NB4 (cell line): ENCODE measurements around the gene TMED1.

Source experiments
- MYC ChIP-seq: IDR thresholded peaks from 2 replicates; pipeline ENCODE4 v1.6.1; 2011; ENCODE audit warnings: low read depth, low read length
- POLR2A ChIP-seq: IDR thresholded peaks from 2 replicates; pipeline ENCODE4 v1.6.1; 2011; ENCODE audit warnings: mild to moderate bottlenecking; ENCODE audit not compliant: insufficient read length; ENCODE audit errors: extremely low read depth
- TF ChIP-seq, protein P1 (sequence below): IDR thresholded peaks from one replicate; pipeline ENCODE4 v1.5.1; 2012; ENCODE audit warnings: low read depth, low read length

DNA sequence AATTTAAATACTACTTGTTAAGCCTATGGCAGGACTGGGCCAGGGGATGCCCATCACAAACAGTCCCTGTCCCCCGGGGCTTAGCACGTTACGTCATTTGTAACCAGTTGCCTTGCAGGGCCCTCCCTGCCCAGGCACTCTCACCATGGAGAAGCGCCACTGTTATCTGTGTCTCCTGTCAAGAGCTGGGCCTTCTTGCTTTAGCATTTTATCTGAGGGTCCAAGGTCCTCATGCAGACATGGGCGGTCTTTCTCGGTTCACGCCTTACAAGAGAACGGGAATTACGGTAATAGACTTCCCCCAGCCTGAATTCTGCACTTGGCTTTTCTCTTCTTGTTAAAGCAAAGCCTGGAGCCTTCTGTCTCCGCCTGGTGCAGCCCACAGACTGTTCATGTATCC, 46.1 kb downstream of the TMED1 start:
- TF ChIP-seq POLR2A (no peak), MYC (no peak)
- TF ChIP-seq, protein P1, sequence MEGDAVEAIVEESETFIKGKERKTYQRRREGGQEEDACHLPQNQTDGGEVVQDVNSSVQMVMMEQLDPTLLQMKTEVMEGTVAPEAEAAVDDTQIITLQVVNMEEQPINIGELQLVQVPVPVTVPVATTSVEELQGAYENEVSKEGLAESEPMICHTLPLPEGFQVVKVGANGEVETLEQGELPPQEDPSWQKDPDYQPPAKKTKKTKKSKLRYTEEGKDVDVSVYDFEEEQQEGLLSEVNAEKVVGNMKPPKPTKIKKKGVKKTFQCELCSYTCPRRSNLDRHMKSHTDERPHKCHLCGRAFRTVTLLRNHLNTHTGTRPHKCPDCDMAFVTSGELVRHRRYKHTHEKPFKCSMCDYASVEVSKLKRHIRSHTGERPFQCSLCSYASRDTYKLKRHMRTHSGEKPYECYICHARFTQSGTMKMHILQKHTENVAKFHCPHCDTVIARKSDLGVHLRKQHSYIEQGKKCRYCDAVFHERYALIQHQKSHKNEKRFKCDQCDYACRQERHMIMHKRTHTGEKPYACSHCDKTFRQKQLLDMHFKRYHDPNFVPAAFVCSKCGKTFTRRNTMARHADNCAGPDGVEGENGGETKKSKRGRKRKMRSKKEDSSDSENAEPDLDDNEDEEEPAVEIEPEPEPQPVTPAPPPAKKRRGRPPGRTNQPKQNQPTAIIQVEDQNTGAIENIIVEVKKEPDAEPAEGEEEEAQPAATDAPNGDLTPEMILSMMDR, result no peak
